IMR-90 (cell line): ENCODE results near the gene CEACAM1. TPM values are rescaled to one million over a fixed set of nuclear protein-coding genes. Genes with fewer than 3 reads are reported as not detected.

Experiments
- ATAC-seq: fragments of 200-7000 bp; cut with Tn5 transposase; 2 replicates; pipeline ENCODE4 v1.9.1; 2020; ENCODE audit warnings: low read depth, mild to moderate bottlenecking, moderate library complexity
- BruUV-seq: library from RNA; stranded (reverse); fragments of 400-500 nt; replicated peaks from 2 replicates; lab custom pipeline; 2021; lab: Mats Ljungman, UMichigan
- CTCF ChIA-PET: fragments of 300-600 bp; formaldehyde crosslinking; extraction: SDS; loops from one replicate; lab custom pipeline; 2021; ENCODE audit warnings: antibody characterized with exemption; lab: Yijun Ruan, JAX
- POLR2A ChIA-PET: fragments of 300-600 bp; sonication (Branson Sonifier 250); formaldehyde crosslinking; loops from one replicate; lab custom pipeline; 2022; ENCODE audit warnings: antibody characterized with exemption; ENCODE audit not compliant: unreplicated experiment; lab: Charles Lee
- DNase-seq: peaks from one replicate; pipeline ENCODE4 v3.0.0; 2013
- H2AFZ ChIP-seq: replicated peaks from 2 replicates; pipeline ENCODE3; 2013; ENCODE audit warnings: low read length, mild to moderate bottlenecking; ENCODE audit not compliant: poor library complexity
- H2AK5ac ChIP-seq: 2 replicates; pipeline ENCODE4 v1.6.1; 2013; ENCODE audit warnings: low read depth, low read length, inconsistent platforms
- H2AK9ac ChIP-seq: replicated peaks from 2 replicates; pipeline ENCODE3; 2013; ENCODE audit warnings: mild to moderate bottlenecking, low read depth, low read length, moderate library complexity; ENCODE audit not compliant: poor library complexity
- H2BK120ac ChIP-seq: 2 replicates; pipeline ENCODE4 v1.6.1; 2013; ENCODE audit warnings: low read depth, low read length, inconsistent platforms
- H2BK15ac ChIP-seq: 3 replicates; pipeline ENCODE4 v1.6.1; 2013; ENCODE audit warnings: low read depth, low read length, inconsistent platforms
- H2BK20ac ChIP-seq: 2 replicates; pipeline ENCODE4 v1.6.1; 2013; ENCODE audit warnings: low read depth, mild to moderate bottlenecking, inconsistent platforms, low read length, moderate library complexity
- H2BK5ac ChIP-seq: 2 replicates; pipeline ENCODE4 v1.6.1; 2013; ENCODE audit warnings: mild to moderate bottlenecking, low read depth, low read length, inconsistent platforms; ENCODE audit not compliant: poor library complexity, severe bottlenecking
- H3K14ac ChIP-seq: replicated peaks from 2 replicates; pipeline ENCODE4 v1.6.1; 2013; ENCODE audit warnings: low read depth, low read length, inconsistent platforms
- H3K18ac ChIP-seq: 2 replicates; pipeline ENCODE4 v1.6.1; 2013; ENCODE audit warnings: low read depth, low read length, control low read depth
- H3K23ac ChIP-seq: 2 replicates; pipeline ENCODE4 v1.6.1; 2013; ENCODE audit warnings: low read depth, low read length, inconsistent platforms
- H3K27ac ChIP-seq: 2 replicates; pipeline ENCODE4 v1.5.1; 2013; ENCODE audit warnings: mild to moderate bottlenecking, control low read depth, low read length; ENCODE audit not compliant: insufficient read depth
- H3K27me3 ChIP-seq: 2 replicates; pipeline ENCODE4 v1.6.1; 2013; ENCODE audit warnings: low read length; ENCODE audit not compliant: control insufficient read depth, insufficient read depth
- H3K36me3 ChIP-seq: 2 replicates; pipeline ENCODE4 v1.6.1; 2013; ENCODE audit warnings: low read length, mixed read lengths; ENCODE audit not compliant: control insufficient read depth, insufficient read depth
- H3K4ac ChIP-seq: 2 replicates; pipeline ENCODE4 v1.6.1; 2013; ENCODE audit warnings: low read depth, low read length, inconsistent platforms
- H3K4me1 ChIP-seq: 2 replicates; pipeline ENCODE4 v1.6.1; 2013; ENCODE audit warnings: low read length, mixed read lengths; ENCODE audit not compliant: control insufficient read depth, insufficient read depth
- H3K4me2 ChIP-seq: 2 replicates; pipeline ENCODE4 v1.6.1; 2013; ENCODE audit warnings: low read depth, mild to moderate bottlenecking, control low read depth, low read length, moderate library complexity
- H3K4me3 ChIP-seq: 2 replicates; pipeline ENCODE4 v1.5.1; 2013; ENCODE audit warnings: low read depth, mild to moderate bottlenecking, control low read depth, low read length, moderate library complexity; ENCODE audit not compliant: insufficient read depth
- H3K56ac ChIP-seq: 2 replicates; pipeline ENCODE4 v1.6.1; 2013; ENCODE audit warnings: low read length, inconsistent platforms; ENCODE audit not compliant: insufficient read depth; ENCODE audit errors: extremely low read depth
- H3K79me1 ChIP-seq, 2 experiments: 2 replicates each; pipeline ENCODE4 v1.6.1; 2013; ENCODE audit warnings: low read length in 2 of 2, inconsistent platforms in 1 of 2, low read depth in 1 of 2
- H3K9ac ChIP-seq: 2 replicates; pipeline ENCODE4 v1.6.1; 2013; ENCODE audit warnings: low read depth, low read length, control low read depth
- H3K9me1 ChIP-seq: 2 replicates; pipeline ENCODE4 v1.6.1; 2013; ENCODE audit warnings: low read length, inconsistent platforms; ENCODE audit not compliant: insufficient read depth
- H3K9me3 ChIP-seq: 2 replicates; pipeline ENCODE4 v1.6.1; 2013; ENCODE audit warnings: low read length; ENCODE audit not compliant: control insufficient read depth, insufficient read depth
- H4K20me1 ChIP-seq: 2 replicates; pipeline ENCODE4 v1.6.1; 2013; ENCODE audit warnings: low read length, inconsistent platforms; ENCODE audit not compliant: insufficient read depth
- H4K5ac ChIP-seq: 2 replicates; pipeline ENCODE4 v1.6.1; 2013; ENCODE audit warnings: mild to moderate bottlenecking, low read depth, low read length, control low read depth
- H4K8ac ChIP-seq, 2 experiments: 2 replicates each; pipeline ENCODE4 v1.6.1; 2013; ENCODE audit warnings: low read depth in 2 of 2, low read length in 2 of 2, control low read depth in 1 of 2, inconsistent platforms in 1 of 2
- H4K91ac ChIP-seq: 2 replicates; pipeline ENCODE4 v1.6.1; 2013; ENCODE audit warnings: low read depth, low read length, inconsistent platforms; ENCODE audit not compliant: insufficient read depth
- BHLHE40 ChIP-seq: fragments of 150-350 bp; IDR thresholded peaks from 2 replicates; pipeline ENCODE4 v1.6.1; 2016; ENCODE audit warnings: mild to moderate bottlenecking, low read depth, low read length
- CEBPB ChIP-seq: IDR thresholded peaks from 2 replicates; pipeline ENCODE4 v1.6.1; 2012; ENCODE audit warnings: low read depth, low read length, improper control_type of control experiment
- CHD1 ChIP-seq: IDR thresholded peaks from 2 replicates; pipeline ENCODE4 v1.6.1; 2012; ENCODE audit warnings: low read depth, low read length, improper control_type of control experiment
- ELK1 ChIP-seq: fragments of 150-350 bp; IDR thresholded peaks from 2 replicates; pipeline ENCODE4 v1.6.1; 2016; ENCODE audit warnings: low read depth, mild to moderate bottlenecking, low read length, moderate library complexity, borderline replicate concordance
- FOS ChIP-seq: fragments of 150-350 bp; IDR thresholded peaks from 2 replicates; pipeline ENCODE4 v1.6.1; 2016; ENCODE audit warnings: low read depth, low read length
- MAFK ChIP-seq: IDR thresholded peaks from 2 replicates; pipeline ENCODE4 v1.6.1; 2012; ENCODE audit warnings: low read depth, low read length, improper control_type of control experiment
- MAZ ChIP-seq: IDR thresholded peaks from 2 replicates; pipeline ENCODE4 v1.6.1; 2012; ENCODE audit warnings: low read depth, mild to moderate bottlenecking, low read length, improper control_type of control experiment, moderate library complexity, borderline replicate concordance
- MXI1 ChIP-seq: IDR thresholded peaks from 2 replicates; pipeline ENCODE4 v1.6.1; 2012; ENCODE audit warnings: low read depth, mild to moderate bottlenecking, low read length, moderate library complexity, borderline replicate concordance
- NFE2L2 ChIP-seq: fragments of 150-350 bp; IDR thresholded peaks from 2 replicates; pipeline ENCODE4 v1.6.1; 2016; ENCODE audit warnings: low read depth, mild to moderate bottlenecking, low read length
- POLR2A ChIP-seq: IDR thresholded peaks from 2 replicates; pipeline ENCODE4 v1.6.1; 2012; ENCODE audit warnings: mild to moderate bottlenecking, low read depth, low read length
- RAD21 ChIP-seq: IDR thresholded peaks from 2 replicates; pipeline ENCODE4 v1.6.1; 2012; ENCODE audit warnings: low read length, improper control_type of control experiment
- RCOR1 ChIP-seq: IDR thresholded peaks from 2 replicates; pipeline ENCODE4 v1.6.1; 2012; ENCODE audit warnings: mild to moderate bottlenecking, low read length, improper control_type of control experiment; ENCODE audit not compliant: insufficient replicate concordance
- RFX5 ChIP-seq: IDR thresholded peaks from 2 replicates; pipeline ENCODE4 v1.8.0; 2012; ENCODE audit warnings: low read depth, mild to moderate bottlenecking, low read length, moderate library complexity
- SMC3 ChIP-seq: fragments of 150-350 bp; IDR thresholded peaks from 2 replicates; pipeline ENCODE4 v1.6.1; 2016; ENCODE audit warnings: low read depth, mild to moderate bottlenecking, antibody characterized with exemption, low read length, moderate library complexity
- USF2 ChIP-seq: fragments of 150-350 bp; IDR thresholded peaks from 2 replicates; pipeline ENCODE4 v1.6.1; 2017; ENCODE audit warnings: mild to moderate bottlenecking, antibody characterized with exemption, low read length, low read depth
- dilution Hi-C: fragments of 300-500 bp; cut with HindIII; formaldehyde crosslinking; loops from one replicate; pipeline ENCODE4 v1.14.3; 2018; ENCODE audit warnings: low sequenced_read_pairs; ENCODE audit not compliant: unreplicated experiment
- in situ Hi-C: fragments of 300-500 bp; cut with MboI; formaldehyde crosslinking; loops from 3 replicates; pipeline ENCODE4 v1.14.3; 2019; ENCODE audit warnings: low sequenced_read_pairs, inconsistent platforms, mixed read lengths
- intact Hi-C: fragments of 100-400 bp; cut with micrococcal nuclease; formaldehyde crosslinking; loops from 2 replicates; pipeline ENCODE4 v1.10.0; 2022
- polyA plus RNA-seq, 3 experiments: library from polyadenylated mRNA; depleted of rRNA; stranded (reverse); fragments of >200 nt; gene quantifications; 2 replicates each; pipeline ENCODE4 v1.2.3, GENCODE V29; 2012; ENCODE audit warnings: low replicate concordance in 1 of 3
- total RNA-seq: library from RNA; depleted of rRNA; stranded (reverse); fragments of >200 nt; gene quantifications from 2 replicates; pipeline ENCODE4 v1.2.3, GENCODE V29; 2012
- TF ChIP-seq, protein P1 (sequence below): conservative IDR thresholded peaks from 2 replicates; pipeline ENCODE4 v1.5.1; 2012; ENCODE audit warnings: mild to moderate bottlenecking, low read depth, low read length, improper control_type of control experiment

The CEACAM1 gene
- total and polyA plus RNA-seq, 2 of the 4 experiments (the other 2 are of a cell fraction): not detected

DNA sequence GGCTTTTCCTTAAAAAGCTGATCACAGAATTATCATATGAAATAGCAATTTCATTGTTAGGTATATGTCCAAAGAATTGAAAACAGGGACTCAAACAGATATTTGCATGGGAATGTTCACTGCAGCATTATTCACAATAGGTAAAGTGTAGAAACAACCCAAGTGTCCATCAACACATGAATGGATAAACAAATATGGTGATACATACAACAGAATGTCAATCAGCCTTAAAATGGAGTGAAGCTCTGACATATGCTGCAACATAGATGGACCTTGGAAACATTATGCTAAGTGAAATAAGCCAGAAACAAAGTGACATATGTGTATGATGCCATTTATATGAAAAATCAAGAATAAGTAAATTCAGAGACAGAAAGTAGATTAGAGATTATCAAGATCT, 6.1 kb upstream of the CEACAM1 start:
- no peak overlapping the region for H2AK9ac ChIP-seq
- no peaks in the 10 kb centered on the region for H3K79me1 ChIP-seq
- H2BK20ac ChIP-seq: no peak overlapping the region
- H3K27me3 ChIP-seq: peaks cover 7% of the 10 kb centered on the region
- H3K56ac ChIP-seq: no peak overlapping the region
- no peak overlapping the region for H2BK120ac ChIP-seq
- H3K9ac ChIP-seq: no peak overlapping the region
- intact Hi-C loops: no loop called here
- H3K14ac ChIP-seq: no peak overlapping the region
- no peaks in the 10 kb centered on the region for H3K4me1 ChIP-seq
- no peak overlapping the region for H2BK15ac ChIP-seq
- H3K4ac ChIP-seq: no peak overlapping the region
- no peak overlapping the region for H2BK5ac ChIP-seq
- no peaks in the 10 kb centered on the region for H3K9me1 ChIP-seq
- no peak overlapping the region for H2AFZ ChIP-seq
- H3K4me2 ChIP-seq: no peak overlapping the region
- no peak overlapping the region for H3K4me3 ChIP-seq
- dilution Hi-C loops: no loop called here
- ATAC-seq: no peak
- H4K91ac ChIP-seq: no peak overlapping the region
- no peak for DNase-seq
- no peak overlapping the region for H3K27ac ChIP-seq
- H3K36me3 ChIP-seq: no peaks in the 10 kb centered on the region
- no peak overlapping the region for H4K8ac ChIP-seq
- peaks cover 2% of the 10 kb centered on the region; the same call in 1 of the 2 replicates for H3K9me3 ChIP-seq
- H2AK5ac ChIP-seq: no peak overlapping the region
- no peaks in the 10 kb centered on the region for H4K20me1 ChIP-seq
- ChIA-PET CTCF (no interaction called here), POLR2A (no interaction called here)
- TF ChIP-seq USF2 (no peak), POLR2A (no peak), RFX5 (no peak), MXI1 (no peak), NFE2L2 (no peak), ELK1 (no peak), RAD21 (no peak), CEBPB (no peak), MAFK (no peak), BHLHE40 (no peak), FOS (no peak), RCOR1 (no peak), MAZ (no peak), CHD1 (no peak), SMC3 (no peak)
- TF ChIP-seq, protein P1, sequence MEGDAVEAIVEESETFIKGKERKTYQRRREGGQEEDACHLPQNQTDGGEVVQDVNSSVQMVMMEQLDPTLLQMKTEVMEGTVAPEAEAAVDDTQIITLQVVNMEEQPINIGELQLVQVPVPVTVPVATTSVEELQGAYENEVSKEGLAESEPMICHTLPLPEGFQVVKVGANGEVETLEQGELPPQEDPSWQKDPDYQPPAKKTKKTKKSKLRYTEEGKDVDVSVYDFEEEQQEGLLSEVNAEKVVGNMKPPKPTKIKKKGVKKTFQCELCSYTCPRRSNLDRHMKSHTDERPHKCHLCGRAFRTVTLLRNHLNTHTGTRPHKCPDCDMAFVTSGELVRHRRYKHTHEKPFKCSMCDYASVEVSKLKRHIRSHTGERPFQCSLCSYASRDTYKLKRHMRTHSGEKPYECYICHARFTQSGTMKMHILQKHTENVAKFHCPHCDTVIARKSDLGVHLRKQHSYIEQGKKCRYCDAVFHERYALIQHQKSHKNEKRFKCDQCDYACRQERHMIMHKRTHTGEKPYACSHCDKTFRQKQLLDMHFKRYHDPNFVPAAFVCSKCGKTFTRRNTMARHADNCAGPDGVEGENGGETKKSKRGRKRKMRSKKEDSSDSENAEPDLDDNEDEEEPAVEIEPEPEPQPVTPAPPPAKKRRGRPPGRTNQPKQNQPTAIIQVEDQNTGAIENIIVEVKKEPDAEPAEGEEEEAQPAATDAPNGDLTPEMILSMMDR: no peak
- no peak overlapping the region for H3K18ac ChIP-seq
- in situ Hi-C loops: no loop called here
- BruUV-seq: no TSS peak
- no peak overlapping the region for H4K5ac ChIP-seq
- H3K23ac ChIP-seq: no peak overlapping the region
